GM19372 (cell line): ENCODE measurements around the gene BCR.

Experiments
- ATAC-seq: cut with Tn5 transposase; IDR thresholded peaks from one replicate; pipeline ENCODE4 v1.9.1; 2021; ENCODE audit warnings: mild to moderate bottlenecking, low read depth, moderate library complexity; ENCODE audit not compliant: unreplicated experiment

BCR gene

GRCh38 chr22:23256986-23257888, 76.9 kb downstream of the BCR start:
- ATAC-seq, result no peak

DNA sequence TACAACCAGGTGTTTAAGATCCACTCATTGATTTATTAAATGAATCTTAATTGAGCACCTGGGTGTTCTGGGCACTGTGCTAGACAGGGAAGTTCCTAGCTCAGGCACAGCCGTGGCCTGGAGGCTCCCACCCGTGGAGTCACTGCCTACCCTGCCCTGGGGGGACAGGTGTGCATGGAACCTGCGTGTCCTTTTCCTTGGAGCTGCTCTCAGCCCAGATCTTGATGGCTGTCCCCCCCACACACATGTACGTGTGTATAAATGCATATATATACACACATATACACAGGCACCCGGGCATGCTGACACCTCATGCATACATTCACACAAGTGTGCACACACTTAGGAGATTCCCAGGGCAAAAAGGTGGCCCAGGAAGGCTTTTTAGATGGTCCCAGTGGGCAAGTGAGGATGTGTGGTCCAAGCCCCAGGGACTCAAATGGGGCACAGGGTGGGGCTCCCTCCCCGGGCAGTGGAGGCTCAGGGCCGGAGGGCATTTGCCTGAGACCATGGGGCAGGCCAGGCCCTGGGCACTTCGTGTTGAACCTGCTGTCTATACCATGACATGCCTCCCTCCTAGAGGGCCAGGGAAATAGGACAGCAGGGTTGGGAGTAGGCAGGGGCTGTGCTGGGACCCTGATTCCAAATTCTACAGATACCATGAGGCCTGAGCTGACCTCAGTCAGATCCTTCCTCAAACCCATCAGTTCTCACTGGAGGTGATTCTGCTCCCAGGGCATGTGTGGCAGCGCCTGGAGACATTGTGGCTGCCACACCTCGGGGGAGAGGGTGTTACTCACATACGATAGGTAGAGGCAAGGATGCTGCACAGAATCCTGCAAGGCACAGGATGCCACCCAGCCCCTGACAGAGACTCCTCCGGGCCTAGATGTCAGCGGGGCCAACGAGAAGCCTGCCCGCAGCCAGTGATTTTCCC, 77.8 kb downstream of the BCR start:
- no peak for ATAC-seq

GRCh38 chr22:23258826-23259170, 78.5 kb downstream of the BCR start:
- ATAC-seq, result no peak

GRCh38 chr22:23259916-23260644, 79.8 kb downstream of the BCR start:
- ATAC-seq, result no peak

DNA sequence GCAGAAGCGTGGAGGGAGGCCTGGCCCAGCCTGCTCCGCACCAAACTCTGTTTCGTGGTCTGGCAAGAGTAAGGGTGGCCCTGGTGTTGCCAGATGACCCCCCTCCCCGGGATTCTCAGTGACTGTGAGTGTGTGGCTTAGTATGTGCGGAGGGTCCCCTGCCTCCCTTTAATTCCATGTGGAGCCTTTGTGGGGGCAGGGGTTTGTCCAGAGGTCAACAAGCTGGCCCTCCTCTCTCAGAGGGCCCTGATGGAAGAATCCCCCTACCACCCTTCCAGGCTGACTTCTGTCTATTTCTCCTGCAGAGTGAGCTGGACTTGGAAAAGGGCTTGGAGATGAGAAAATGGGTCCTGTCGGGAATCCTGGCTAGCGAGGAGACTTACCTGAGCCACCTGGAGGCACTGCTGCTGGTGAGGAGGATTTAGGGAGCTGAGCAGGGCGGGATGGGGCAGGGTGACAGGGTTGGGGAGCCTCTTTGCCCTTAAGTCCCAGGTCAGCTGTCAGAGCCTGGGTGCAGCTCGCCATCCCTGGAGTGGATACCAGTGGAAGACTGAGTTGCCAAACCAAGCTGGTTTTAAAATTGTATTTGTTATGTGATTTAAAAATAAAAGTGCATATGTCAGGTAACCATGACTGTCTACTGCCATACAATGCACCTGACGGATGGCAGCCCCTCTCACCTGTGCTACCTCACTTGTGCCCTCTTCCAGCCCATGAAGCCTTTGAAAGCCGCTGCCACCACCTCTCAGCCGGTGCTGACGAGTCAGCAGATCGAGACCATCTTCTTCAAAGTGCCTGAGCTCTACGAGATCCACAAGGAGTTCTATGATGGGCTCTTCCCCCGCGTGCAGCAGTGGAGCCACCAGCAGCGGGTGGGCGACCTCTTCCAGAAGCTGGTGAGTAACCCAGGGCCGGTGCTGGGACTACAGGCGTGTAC, 80.6 kb downstream of the BCR start:
- no peak for ATAC-seq

DNA sequence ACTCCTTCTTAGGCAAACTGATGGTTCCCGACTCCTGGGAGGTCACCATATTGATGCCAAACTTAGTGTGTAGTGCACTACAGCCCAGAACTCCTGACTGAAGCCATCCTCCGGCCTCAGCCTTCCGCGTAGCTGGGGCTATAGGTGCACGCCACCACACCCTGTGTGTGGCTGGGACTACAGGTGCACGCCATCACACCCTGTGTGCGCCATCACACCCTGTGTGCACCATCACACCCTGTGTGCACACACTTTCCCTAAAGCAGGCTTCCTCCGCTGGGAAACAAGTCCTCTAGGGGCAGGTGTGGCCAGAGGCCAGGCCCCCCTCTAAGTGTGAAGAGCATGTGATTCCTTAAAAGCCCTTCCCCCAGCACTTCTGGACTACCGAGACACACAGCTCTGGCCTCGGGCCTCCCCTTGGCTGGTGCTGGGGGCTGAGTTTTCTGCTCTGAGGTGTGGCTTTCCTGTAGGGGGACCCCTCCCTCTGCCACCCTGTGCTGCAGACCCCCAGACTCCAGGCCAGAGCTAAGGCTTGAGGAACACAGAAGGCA, 81.7 kb downstream of the BCR start:
- ATAC-seq, result no peak

DNA sequence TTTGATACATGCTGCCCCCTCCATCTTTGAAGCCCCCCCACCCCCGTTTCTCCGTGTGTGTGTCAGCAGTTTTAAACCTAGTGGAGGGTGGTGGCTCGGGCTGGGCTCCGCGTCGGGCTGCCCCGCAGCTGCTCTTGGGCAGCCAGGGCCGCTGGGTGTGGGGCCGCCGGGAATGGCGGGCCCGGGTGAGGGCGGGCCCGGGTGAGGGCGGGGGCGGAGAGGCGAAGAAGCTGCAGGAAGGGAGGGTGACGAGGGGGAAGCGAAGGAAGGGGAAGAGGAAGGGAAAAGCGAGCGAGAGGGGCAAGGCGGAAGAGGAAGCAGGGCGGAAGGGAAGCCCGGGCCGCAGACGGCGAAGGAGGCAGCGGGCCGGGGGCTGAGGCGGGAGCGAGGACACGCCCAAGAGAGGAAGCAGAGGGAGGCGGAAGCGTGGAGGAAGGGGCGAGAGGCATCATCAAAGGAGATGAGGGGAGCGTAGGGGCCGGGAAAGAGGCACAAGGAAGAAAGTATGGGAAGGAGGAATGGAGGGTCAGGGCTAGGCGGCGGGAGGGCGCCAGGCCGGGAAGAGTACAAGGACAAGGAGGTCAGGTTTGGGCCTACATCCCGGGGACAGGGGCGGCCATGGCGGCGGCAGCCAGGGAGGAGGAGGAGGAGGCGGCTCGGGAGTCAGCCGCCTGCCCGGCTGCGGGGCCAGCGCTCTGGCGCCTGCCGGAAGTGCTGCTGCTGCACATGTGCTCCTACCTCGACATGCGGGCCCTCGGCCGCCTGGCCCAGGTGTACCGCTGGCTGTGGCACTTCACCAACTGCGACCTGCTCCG, 82.4 kb downstream of the BCR start:
- no peak for ATAC-seq

DNA sequence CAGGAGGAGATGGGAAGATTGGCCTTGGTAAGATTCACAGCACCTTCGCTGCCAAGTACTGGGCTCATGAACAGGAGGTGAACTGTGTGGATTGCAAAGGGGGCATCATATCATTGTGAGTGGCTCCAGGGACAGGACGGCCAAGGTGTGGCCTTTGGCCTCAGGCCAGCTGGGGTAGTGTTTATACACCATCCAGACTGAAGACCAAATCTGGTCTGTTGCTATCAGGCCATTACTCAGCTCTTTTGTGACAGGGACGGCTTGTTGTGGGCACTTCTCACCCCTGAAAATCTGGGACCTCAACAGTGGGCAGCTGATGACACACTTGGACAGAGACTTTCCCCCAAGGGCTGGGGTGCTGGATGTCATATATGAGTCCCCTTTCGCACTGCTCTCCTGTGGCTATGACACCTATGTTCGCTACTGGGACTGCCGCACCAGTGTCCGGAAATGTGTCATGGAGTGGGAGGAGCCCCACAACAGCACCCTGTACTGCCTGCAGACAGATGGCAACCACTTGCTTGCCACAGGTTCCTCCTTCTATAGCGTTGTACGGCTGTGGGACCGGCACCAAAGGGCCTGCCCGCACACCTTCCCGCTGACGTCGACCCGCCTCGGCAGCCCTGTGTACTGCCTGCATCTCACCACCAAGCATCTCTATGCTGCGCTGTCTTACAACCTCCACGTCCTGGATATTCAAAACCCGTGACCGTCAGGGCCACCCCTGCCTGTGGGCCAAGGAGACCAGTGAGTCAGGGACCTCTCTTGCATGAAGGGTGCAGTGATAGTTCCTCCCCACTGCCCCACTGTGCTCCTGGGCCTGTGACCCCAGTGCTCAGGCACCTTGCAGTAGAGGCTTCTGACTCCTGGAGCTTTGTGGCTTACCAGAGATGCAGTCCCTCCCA, 83.6 kb downstream of the BCR start:
- ATAC-seq, result no peak

- ATAC-seq, result no peak
Measured at GRCh38 chr22:23264610-23265367, 84.5 kb downstream of the BCR start.

DNA sequence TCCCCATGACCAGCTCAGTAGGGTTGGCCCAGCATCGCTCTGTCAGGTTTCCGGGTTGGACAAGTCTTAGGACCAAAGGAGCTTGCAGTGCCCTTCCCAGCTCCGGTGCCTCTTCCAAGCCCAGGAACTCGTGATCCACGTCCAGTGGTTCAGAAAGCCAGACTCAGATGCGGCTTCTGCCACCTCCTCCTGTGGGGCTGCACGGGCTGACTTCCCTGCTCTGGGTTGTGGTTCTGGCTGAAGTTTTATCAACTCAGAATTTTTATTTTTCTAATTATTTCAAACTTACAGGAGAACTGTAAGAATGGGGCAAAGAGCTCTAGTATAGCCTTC, 85.0 kb downstream of the BCR start:
- no peak for ATAC-seq

GRCh38 chr22:23266780-23267179, 86.5 kb downstream of the BCR start:
- ATAC-seq, result no peak

DNA sequence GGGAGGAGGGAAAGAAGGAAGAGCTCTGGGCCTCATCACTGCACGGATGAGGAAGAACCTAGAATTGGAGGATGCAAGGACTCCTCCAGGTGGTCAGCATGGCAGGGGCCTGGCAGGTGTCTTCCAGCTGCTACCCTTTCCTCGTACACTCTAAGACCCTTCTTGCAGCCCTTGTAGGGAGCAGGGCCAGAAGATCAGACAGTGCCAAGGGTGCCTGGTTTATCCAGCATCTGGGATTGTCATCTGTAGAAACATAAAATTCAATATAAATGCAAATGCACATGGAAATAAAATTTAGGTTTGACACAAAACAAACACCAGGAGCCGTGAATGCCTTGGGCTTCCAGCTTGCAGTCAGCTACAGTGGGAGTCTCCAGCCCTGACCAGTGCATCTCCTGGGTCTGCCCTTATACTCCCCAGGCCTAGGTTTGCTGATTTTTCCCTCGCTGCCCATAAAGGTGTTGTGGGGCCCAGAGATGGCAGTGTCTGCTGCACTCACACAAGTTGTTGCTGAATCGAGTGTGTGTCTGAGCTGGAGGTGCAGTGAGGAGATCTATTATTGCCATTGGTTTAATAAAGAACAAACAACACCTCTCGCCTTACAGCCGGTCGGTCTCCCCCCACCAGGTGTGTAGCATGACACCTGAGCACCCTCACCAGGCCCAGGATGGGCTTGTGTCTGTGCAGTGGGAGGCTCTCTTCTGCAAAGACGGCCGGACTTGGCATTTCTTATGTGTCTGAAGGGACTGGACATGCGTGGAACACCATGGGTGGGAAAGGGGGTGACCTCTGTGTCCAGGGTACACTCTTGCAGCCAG, 87.1 kb downstream of the BCR start:
- ATAC-seq, result no peak

GRCh38 chr22:23268139-23268712, 87.9 kb downstream of the BCR start:
- no peak for ATAC-seq

DNA sequence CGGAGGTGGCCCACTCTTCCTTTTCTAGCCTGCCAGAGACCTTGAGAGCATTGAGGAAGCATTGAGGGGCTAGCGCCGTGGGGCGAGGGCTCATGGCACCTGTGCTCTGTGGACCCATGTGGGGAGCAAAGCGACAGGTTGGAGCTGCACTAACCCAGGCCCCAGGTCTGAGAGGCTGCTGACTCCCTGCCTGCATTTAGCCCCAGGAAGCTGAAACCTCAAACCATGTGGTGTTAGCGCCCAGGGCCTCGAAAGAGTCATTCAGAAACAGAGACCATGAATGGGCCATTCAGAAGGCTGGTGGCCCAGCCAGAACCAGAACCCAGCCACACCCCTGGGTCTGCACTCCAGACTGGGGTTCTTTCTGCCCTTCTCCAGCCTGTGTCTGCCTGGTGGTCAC, 88.6 kb downstream of the BCR start:
- ATAC-seq, result no peak

DNA sequence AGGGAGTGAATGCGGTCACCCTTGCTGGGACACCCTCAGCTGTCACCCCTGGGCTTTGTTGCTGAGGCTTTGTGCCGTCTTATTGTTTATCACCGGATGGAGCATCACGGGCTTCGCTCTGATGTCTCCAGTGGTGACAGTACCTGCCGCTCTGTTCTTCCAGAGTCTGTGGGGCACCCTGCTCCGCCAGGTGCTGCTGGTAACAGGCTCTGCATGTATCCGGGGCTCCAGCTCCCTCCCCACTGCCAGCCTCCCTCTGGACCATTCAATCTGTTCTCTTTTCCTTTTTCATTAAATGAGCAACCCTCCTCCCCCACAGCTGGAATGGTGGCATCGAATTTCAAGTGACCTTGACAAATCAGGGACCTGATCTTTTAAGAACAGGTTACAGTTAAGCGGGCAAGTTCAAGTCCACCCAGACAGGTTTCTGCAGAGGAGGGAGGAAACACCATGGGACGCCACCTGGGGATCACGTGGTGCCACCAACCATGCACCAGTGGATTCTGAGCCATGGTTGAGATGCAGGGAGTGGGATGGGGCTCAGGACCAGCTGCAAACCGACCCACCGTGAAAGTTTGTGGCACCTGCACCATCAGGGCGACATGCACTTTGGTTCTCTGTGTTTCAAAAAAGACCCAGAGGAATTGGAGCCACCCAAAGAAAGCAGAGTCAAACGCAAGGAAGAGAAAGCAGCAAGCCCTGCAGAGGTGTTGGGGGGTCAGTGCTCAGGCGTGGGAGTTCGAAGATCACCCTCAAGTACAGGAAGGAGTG, 89.3 kb downstream of the BCR start:
- no peak for ATAC-seq
